Progenitor cell of endocrine pancreas (in vitro differentiated cells): ENCODE results near the gene PARD6G. TPM values are rescaled to one million over a fixed set of nuclear protein-coding genes. Genes with fewer than 3 reads are reported as not detected.

ENCODE experiments used
- DNase-seq: peaks from one replicate; pipeline ENCODE4 v3.0.0; 2021; ENCODE audit warnings: low spot score; ENCODE audit not compliant: unreplicated experiment
- H3K27ac Mint-ChIP-seq: 2 replicates; pipeline ENCODE4 v1.8.0; 2021; ENCODE audit warnings: mild to moderate bottlenecking, moderate library complexity, mixed read lengths
- H3K27me3 Mint-ChIP-seq: 2 replicates; pipeline ENCODE4 v1.8.0; 2021; ENCODE audit warnings: mixed read lengths
- H3K36me3 Mint-ChIP-seq: 2 replicates; pipeline ENCODE4 v1.8.0; 2022; ENCODE audit warnings: mixed read lengths; ENCODE audit not compliant: insufficient read depth
- H3K4me1 Mint-ChIP-seq: 2 replicates; pipeline ENCODE4 v1.8.0; 2021; ENCODE audit warnings: low read depth, mixed read lengths
- H3K4me3 Mint-ChIP-seq: 2 replicates; pipeline ENCODE4 v1.8.0; 2021; ENCODE audit warnings: low read depth, mild to moderate bottlenecking, moderate library complexity, mixed read lengths
- H3K9me3 Mint-ChIP-seq: 2 replicates; pipeline ENCODE4 v1.8.0; 2021; ENCODE audit warnings: low read depth, mixed read lengths
- total RNA-seq: library from RNA; stranded (reverse); gene quantifications from 2 replicates; pipeline ENCODE4 v1.2.1, GENCODE V29; 2021
- TF ChIP-seq, protein P1 (sequence below): fragments of 200-600 bp; sonication (generic); IDR thresholded peaks from one replicate; pipeline ENCODE4 v1.5.0; 2021; ENCODE audit warnings: antibody characterized with exemption, mild to moderate bottlenecking; ENCODE audit not compliant: unreplicated experiment

Gene PARD6G
- total RNA-seq, 1 donor from 2014 or later, result 25.8 TPM

DNA sequence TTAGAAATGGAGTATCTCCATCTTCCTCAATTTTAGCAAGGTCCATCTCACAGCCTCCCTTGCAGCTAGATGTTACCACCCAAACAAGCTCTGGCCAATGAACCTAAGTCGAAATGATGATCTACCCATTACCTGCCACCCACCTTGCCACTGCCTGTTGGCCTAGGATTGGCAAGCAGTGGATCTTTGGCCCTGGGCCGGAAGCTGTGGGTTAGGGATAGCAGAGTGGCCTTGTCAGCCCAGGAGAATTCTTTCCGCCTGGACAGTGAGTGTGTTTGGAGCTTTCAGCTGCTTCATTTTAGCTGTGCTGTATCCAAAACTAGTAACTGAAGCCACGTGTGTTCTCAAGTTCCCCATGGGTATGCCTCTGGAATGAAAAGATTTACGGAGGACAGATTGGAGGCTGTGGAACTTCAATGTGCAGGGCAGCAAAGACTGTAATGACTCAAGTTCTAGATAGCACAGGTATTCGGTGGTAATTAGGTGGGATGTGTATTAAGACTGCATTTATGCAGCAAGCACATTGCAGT lies 7.7 kb upstream of the PARD6G start:
- TF ChIP-seq, protein P1, sequence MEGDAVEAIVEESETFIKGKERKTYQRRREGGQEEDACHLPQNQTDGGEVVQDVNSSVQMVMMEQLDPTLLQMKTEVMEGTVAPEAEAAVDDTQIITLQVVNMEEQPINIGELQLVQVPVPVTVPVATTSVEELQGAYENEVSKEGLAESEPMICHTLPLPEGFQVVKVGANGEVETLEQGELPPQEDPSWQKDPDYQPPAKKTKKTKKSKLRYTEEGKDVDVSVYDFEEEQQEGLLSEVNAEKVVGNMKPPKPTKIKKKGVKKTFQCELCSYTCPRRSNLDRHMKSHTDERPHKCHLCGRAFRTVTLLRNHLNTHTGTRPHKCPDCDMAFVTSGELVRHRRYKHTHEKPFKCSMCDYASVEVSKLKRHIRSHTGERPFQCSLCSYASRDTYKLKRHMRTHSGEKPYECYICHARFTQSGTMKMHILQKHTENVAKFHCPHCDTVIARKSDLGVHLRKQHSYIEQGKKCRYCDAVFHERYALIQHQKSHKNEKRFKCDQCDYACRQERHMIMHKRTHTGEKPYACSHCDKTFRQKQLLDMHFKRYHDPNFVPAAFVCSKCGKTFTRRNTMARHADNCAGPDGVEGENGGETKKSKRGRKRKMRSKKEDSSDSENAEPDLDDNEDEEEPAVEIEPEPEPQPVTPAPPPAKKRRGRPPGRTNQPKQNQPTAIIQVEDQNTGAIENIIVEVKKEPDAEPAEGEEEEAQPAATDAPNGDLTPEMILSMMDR, result no peak
- H3K27me3 Mint-ChIP-seq, result peaks cover 21% of the 10 kb centered on the region
- no peak overlapping the region for H3K27ac Mint-ChIP-seq
- DNase-seq, result no peak
- H3K4me1 Mint-ChIP-seq, result no peaks in the 10 kb centered on the region
- no peaks in the 10 kb centered on the region for H3K36me3 Mint-ChIP-seq
- no peak overlapping the region for H3K4me3 Mint-ChIP-seq
- H3K9me3 Mint-ChIP-seq, result peaks cover 15% of the 10 kb centered on the region

DNA sequence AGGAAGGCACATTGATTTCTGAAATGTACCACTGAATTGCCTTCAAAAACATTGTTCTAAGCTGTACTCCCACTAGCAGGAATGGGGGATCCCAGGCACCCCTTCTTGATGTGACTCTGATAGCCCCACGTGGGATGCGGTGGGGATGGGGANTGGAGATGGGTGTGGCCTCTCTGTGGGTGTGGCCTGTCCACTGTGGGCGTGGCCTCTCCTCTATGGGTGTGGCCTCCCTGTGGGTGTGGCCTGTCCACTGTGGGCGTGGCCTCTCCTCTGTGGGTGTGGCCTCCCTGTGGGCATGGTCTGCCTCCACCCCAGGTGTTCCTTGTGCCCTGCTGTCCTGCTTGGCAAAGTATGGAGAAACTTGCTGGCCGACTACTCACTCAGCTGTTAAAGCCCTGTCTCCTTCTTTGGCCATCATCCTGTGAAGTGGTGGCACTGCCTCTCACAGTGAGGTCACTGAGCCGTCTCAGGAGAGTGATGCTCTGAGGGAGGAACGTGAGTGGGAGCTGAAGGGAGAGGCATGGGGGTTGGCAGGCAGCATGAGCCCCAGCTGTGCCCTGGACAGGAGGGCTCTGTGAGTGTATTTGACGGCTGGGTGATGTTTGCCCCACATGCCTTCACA lies 6.7 kb upstream of the PARD6G start:
- H3K4me3 Mint-ChIP-seq, result no peak overlapping the region
- no peaks in the 10 kb centered on the region for H3K36me3 Mint-ChIP-seq
- H3K27ac Mint-ChIP-seq, result no peak overlapping the region
- H3K27me3 Mint-ChIP-seq, result peaks cover 32% of the 10 kb centered on the region
- peaks cover 15% of the 10 kb centered on the region for H3K9me3 Mint-ChIP-seq
- DNase-seq, result no peak
- no peaks in the 10 kb centered on the region for H3K4me1 Mint-ChIP-seq
- TF ChIP-seq, protein P1, result no peak

DNA sequence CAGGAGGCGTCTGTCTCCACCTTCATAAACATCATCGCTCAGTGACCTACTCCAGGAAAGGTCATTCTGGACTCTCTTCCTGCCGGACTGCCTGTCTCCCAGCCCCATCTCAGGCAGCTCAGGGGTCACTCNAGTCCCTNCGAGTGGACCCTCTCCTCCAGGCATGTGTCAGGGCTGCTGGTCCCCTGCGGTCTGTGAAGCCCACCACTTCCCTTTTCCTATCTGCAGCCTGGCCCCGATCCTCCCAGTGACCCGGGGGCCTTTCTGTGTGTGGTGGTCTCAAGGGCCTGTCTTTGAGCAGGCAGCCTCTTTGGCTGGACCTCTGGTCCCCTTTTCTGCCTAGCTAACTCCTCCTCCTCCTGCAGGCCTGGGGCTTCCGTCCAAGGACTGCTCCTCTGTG lies 5.9 kb upstream of the PARD6G start:
- peaks cover 36% of the 10 kb centered on the region for H3K27me3 Mint-ChIP-seq
- TF ChIP-seq, protein P1, result no peak
- H3K36me3 Mint-ChIP-seq, result no peaks in the 10 kb centered on the region

GRCh38 chr18:80252136-80252535 lies 4.8 kb upstream of the PARD6G start:
- no peak overlapping the region for H3K4me3 Mint-ChIP-seq
- TF ChIP-seq, protein P1, result no peak
- H3K4me1 Mint-ChIP-seq, result no peaks in the 10 kb centered on the region
- H3K9me3 Mint-ChIP-seq, result peaks cover 9% of the 10 kb centered on the region
- no peak overlapping the region for H3K27ac Mint-ChIP-seq
- H3K36me3 Mint-ChIP-seq, result no peaks in the 10 kb centered on the region
- no peak for DNase-seq
- H3K27me3 Mint-ChIP-seq, result peaks cover 36% of the 10 kb centered on the region

More for the DNA sequence above, 5.9 kb upstream of the PARD6G start:
- peaks cover 15% of the 10 kb centered on the region for H3K9me3 Mint-ChIP-seq
- no peak overlapping the region for H3K27ac Mint-ChIP-seq
- no peak overlapping the region for H3K4me3 Mint-ChIP-seq
- H3K4me1 Mint-ChIP-seq, result no peaks in the 10 kb centered on the region
- DNase-seq, result no peak

DNA sequence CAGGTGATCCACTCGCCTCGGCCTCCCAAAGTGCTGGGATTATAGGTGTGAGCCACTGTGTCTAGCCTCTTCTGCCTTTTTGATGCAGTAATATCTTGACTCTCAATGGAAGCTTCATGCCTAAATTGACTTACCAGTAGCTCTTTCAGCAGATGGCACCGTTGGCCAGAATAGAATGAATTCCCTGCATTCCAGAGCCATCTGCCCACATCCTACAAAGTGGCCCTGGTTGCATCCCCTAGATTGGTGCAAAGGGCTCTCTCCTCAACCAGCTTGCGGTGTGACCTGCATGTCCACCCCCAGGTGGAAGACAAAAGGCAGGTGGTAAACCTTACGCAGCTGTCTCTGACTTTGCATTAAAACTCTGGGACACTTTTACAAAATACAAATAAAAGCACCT lies 4.4 kb upstream of the PARD6G start:
- Mint-ChIP-seq H3K36me3 (no peaks in the 10 kb centered on the region), H3K27ac (no peak overlapping the region), H3K27me3 (peaks cover 36% of the 10 kb centered on the region), H3K4me1 (no peaks in the 10 kb centered on the region), H3K9me3 (peaks cover 5% of the 10 kb centered on the region), H3K4me3 (no peak overlapping the region)
- TF ChIP-seq, protein P1, result no peak
- no peak for DNase-seq
